ENCODE measurements around the gene TUSC2.

DNA sequence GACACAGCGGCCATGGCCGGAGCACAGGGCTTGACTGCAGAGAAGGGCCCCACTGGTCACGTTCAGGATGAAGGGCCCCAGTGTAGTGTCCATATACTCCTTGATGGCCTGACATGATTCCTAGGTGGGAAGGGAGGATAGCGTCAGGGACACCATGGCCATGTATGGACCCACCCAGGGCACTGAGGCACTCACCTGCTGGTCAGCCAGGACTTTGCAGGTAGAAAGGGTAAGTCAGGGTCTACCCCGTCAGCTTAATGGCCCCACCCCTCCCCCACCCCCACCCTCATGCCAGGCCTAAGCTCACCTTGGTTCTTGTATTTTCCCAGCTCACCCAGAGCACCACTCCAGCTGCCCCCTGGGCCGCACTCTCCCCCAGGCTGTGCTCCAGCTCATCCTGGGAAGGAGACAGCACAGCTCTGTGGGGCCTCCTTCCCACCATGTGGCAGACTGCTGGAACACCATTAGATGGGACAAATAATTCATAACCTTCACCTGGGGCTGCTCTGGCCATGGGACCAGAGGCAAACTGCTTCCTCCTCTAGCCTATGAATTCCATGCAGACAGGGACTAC is 27.3 kb downstream of the TUSC2 start:
- TF ChIP-seq, protein P1, sequence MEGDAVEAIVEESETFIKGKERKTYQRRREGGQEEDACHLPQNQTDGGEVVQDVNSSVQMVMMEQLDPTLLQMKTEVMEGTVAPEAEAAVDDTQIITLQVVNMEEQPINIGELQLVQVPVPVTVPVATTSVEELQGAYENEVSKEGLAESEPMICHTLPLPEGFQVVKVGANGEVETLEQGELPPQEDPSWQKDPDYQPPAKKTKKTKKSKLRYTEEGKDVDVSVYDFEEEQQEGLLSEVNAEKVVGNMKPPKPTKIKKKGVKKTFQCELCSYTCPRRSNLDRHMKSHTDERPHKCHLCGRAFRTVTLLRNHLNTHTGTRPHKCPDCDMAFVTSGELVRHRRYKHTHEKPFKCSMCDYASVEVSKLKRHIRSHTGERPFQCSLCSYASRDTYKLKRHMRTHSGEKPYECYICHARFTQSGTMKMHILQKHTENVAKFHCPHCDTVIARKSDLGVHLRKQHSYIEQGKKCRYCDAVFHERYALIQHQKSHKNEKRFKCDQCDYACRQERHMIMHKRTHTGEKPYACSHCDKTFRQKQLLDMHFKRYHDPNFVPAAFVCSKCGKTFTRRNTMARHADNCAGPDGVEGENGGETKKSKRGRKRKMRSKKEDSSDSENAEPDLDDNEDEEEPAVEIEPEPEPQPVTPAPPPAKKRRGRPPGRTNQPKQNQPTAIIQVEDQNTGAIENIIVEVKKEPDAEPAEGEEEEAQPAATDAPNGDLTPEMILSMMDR (IDR thresholded peaks at IDR 0.05; ENCODE audit: insufficient read depth, low read depth, low read length), result no peak
- no peak for TF ChIP-seq EZH2 (IDR thresholded peaks at IDR 0.05; ENCODE audit: insufficient read depth, low read length)
